Mucosa of descending colon (tissue), 3 donors: ENCODE results near the gene DRC7. TPM values are rescaled to one million over a fixed set of nuclear protein-coding genes. Genes with fewer than 3 reads are reported as not detected.
"Not testable (repeated sequence)": the region's sequence is repeated elsewhere in the genome, so short reads cannot be mapped to it uniquely, and the experiment has no call there.

Experiments used
- ATAC-seq: fragments of 200-7000 bp; cut with Tn5 transposase; one replicate; pipeline ENCODE4 v1.9.1; 2020; ENCODE audit warnings: mild to moderate bottlenecking, moderate library complexity
- DNase-seq, 3 donors: peaks; one replicate each; pipeline ENCODE4 v3.0.0-alpha.2; 2020
- H3K36me3 ChIP-seq: fragments of 200-600 bp; one replicate; pipeline ENCODE4 v1.8.0; 2021; ENCODE audit warnings: low read depth, mild to moderate bottlenecking
- H3K4me1 ChIP-seq: fragments of 200-600 bp; one replicate; pipeline ENCODE4 v1.8.0; 2021; ENCODE audit warnings: low read depth, mild to moderate bottlenecking
- H3K4me3 ChIP-seq: fragments of 200-600 bp; one replicate; pipeline ENCODE4 v1.8.0; 2021; ENCODE audit warnings: mild to moderate bottlenecking
- H3K9me3 ChIP-seq: fragments of 200-600 bp; one replicate; pipeline ENCODE4 v1.8.0; 2021; ENCODE audit warnings: mild to moderate bottlenecking
- CTCF ChIP-seq: fragments of 200-600 bp; IDR thresholded peaks from one replicate; pipeline ENCODE4 v1.8.0; 2022; ENCODE audit warnings: antibody characterized with exemption, mild to moderate bottlenecking
- intact Hi-C, 2 donors: fragments of 100-400 bp; cut with DNase I in 1 of 2; cut with micrococcal nuclease in 1 of 2; formaldehyde crosslinking; loops; one replicate each; pipeline versions ENCODE4 v1.11.0 to v1.11.1; 2022; cut with DNase I, micrococcal nuclease
- total RNA-seq, 3 donors: library from RNA; stranded (reverse); fragmentation: NEBNext Ultra II Directional in 2 of 3; extraction: Animal tissue kit (Norgen Biotek cat#: 25700) in 2 of 3; gene quantifications; one replicate each; pipeline versions ENCODE4 v1.2.1 to v1.2.4, GENCODE V29; 2021 to 2023
- donor health status: DM: no; HTN: no; CAD: no; lungs with moderate emphysema.
- donor health status: DM: no; HTN: no; CAD: no.
- donor health status: DM: no; HTN: yes; CAD: no.

The DRC7 gene
- total RNA-seq, 3 donors from 2014 or later, result not detected

DNA sequence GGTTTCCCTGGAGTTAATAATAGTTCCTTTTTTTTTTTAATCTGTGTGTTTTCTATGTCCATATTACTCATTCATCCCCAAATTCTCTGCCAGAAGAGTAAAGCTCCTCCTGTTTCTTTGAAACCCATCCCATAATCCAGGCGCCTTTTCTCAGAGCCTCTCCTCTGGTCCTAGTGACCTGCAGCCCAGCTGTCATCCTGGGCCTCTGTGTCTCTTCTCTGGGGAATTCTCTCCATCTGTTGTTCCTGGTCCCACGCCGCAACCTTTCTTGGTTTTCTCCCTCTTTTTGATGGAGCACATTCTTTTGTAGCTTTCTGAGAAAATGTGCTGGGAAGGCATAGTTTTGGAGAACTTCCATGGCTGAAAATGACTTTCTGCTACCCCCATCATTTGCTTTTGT lies 51.2 kb downstream of the DRC7 start:
- H3K36me3 ChIP-seq, result no peaks in the 10 kb centered on the region
- no peak for TF ChIP-seq CTCF

DNA sequence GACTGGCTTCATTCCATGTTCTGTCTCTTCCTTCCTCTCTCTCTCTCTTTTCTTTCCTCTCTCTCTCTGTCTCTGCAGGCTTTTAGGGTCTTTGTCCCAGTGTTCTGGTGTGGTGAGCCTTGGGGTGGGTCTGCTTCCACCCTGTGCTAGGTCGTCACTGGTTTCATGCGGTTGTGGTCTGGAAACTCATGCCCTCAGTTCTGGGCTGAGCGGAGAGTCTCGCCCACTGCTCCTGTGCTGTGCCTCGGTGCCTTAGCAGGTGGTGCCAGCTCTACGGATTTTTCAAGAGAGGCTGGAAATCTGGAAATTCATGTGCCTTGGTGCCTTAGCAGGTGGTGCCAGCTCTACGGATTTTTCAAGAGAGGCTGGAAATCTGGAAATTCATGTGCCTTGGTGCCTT lies 51.7 kb downstream of the DRC7 start:
- DNase-seq, H3K36me3 ChIP-seq, intact Hi-C loops, H3K9me3 ChIP-seq, ATAC-seq, H3K4me1 ChIP-seq, H3K4me3 ChIP-seq: not testable (repeated sequence)

More for the DNA sequence above, 51.2 kb downstream of the DRC7 start:
- Histone ChIP-seq H3K4me3 (no peak overlapping the region), H3K9me3 (no peaks in the 10 kb centered on the region), H3K4me1 (no peaks in the 10 kb centered on the region)
- ATAC-seq (no peak), DNase-seq (no peak)
- intact Hi-C loops, result no loop called here

- Histone ChIP-seq H3K4me1 (no peaks in the 10 kb centered on the region), H3K9me3 (no peaks in the 10 kb centered on the region), H3K36me3 (no peaks in the 10 kb centered on the region), H3K4me3 (no peak overlapping the region)
- no peak for ATAC-seq
- intact Hi-C loops, result no loop called here
- no peak for DNase-seq
- TF ChIP-seq CTCF, result no peak
Observed at GRCh38 chr16:57747091-57747490, 52.5 kb downstream of the DRC7 start.

GRCh38 chr16:57747496-57747895 lies 52.9 kb downstream of the DRC7 start:
- H3K36me3 ChIP-seq, result no peaks in the 10 kb centered on the region
- DNase-seq (no peak), ATAC-seq (no peak)
- no peaks in the 10 kb centered on the region for H3K4me1 ChIP-seq
- H3K9me3 ChIP-seq, result no peaks in the 10 kb centered on the region
- TF ChIP-seq CTCF, result no peak
- intact Hi-C loops, result no loop called here
- no peak overlapping the region for H3K4me3 ChIP-seq

DNA sequence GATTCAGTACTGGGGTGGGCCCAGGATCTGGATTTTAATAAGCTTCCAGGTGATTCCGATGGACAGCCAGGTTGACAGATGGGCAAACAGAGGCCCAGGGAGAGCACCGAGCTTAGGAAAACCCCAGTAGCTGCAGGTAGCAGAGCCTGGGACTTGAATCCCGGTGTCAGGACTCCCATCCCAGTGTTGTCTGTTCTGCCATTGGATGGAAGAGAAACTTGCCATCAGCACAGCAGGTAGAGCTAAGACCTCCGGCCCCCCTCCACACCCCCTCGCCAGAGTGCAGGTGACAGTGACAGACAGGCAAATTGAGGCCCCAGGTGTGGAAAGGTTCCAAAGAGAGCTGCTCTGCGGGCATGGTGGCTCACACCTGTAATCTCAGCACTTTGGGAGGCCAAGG lies 53.4 kb downstream of the DRC7 start:
- no peaks in the 10 kb centered on the region for H3K4me1 ChIP-seq
- H3K4me3 ChIP-seq, result no peak overlapping the region
- no peaks in the 10 kb centered on the region for H3K36me3 ChIP-seq
- intact Hi-C loops, result no loop called here
- TF ChIP-seq CTCF, result no peak
- no peak for ATAC-seq
- peak in 1 of 3 donors; percentile 10 for DNase-seq
- no peaks in the 10 kb centered on the region for H3K9me3 ChIP-seq

DNA sequence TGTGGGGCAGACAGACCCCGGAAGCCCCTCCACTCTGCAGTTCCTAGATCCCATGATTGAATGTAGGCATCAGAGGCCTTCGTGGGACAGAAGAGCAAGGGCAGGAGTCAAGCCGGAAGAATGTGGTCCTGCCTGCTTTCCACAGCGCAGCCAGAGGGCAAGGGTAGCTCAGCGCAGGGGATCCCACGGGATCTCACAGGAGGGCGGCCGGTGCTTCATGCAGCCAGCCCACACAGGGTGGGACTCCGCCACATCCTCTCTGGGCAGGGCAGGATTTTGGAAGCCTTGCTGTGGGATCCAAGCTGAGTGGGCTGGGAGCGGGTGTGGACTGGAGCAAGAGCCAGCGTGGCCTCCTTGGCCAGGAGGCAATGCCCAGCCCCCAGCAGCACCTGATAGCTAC lies 54.0 kb downstream of the DRC7 start:
- Histone ChIP-seq H3K9me3 (no peaks in the 10 kb centered on the region), H3K4me1 (no peaks in the 10 kb centered on the region), H3K4me3 (no peak overlapping the region), H3K36me3 (no peaks in the 10 kb centered on the region)
- DNase-seq (peak in 2 of 3 donors; percentile 13 to 36), ATAC-seq (no peak)
- no peak for TF ChIP-seq CTCF
- intact Hi-C loops, result no loop called here
